ENCODE results near the gene TANGO2. TPM values are rescaled to one million over a fixed set of nuclear protein-coding genes. Genes with fewer than 3 reads are reported as not detected.

TANGO2 gene
- total RNA-seq, 1 experiment from 2014 or later, result 14.6 TPM

DNA sequence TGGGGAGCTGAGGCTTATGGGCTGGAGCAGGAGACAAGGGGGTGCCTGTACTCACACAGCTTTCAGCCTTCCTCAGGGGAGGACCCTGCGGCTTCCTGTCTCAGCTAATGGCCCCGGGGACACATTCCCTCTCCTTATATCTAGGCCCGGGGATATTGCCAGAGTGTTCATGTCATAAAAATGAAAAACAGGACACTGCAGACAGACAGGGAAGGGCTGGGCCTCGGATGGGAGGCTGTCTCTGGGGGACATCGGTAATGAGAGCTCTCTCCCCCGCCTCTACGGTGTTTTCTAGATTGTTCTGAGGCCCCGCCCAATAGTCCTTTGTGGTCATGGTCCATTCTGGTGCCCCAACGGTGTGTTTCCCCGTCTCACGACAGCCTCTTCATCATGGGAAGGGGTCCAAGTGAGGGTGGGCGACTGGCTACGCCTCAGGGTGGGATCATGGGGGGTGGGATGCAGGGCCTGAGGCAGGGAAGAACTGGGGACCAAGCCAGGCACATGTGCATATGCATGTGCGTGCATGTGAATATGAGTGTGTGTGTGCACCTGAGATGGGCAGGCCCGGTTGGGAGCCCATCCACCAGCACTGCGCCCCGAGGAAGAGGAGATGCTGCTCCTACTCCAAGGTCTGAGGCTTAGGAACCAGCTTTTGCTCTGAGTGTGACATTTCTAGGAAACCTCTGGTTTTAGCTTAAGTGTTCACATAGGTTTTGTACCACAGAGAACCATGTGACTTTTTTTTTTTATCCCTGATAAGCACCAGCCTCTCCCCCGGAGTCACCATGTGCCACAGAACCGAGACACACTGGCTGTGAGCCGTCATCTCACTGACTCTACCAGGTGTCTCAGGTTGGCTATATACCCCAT is 9.6 kb upstream of the TANGO2 start:
- H3K4ac ChIP-seq (ENCODE audit: low read depth, low read length), result no peak overlapping the region
- no peak overlapping the region for H2BK5ac ChIP-seq (ENCODE audit: insufficient read length, low read length)
- H2BK120ac ChIP-seq (ENCODE audit: low read depth, low read length, poor library complexity, severe bottlenecking), result no peak overlapping the region
- H3K4me1 Mint-ChIP-seq, result peaks cover 5 to 8% of the 10 kb centered on the region in 2 experiments
- no peaks in the 10 kb centered on the region for H3K79me1 ChIP-seq (ENCODE audit: insufficient read depth, low read depth, low read length, poor library complexity, severe bottlenecking)
- no peak overlapping the region for H3T11ph ChIP-seq (ENCODE audit: low read length)
- TF ChIP-seq, protein P1, sequence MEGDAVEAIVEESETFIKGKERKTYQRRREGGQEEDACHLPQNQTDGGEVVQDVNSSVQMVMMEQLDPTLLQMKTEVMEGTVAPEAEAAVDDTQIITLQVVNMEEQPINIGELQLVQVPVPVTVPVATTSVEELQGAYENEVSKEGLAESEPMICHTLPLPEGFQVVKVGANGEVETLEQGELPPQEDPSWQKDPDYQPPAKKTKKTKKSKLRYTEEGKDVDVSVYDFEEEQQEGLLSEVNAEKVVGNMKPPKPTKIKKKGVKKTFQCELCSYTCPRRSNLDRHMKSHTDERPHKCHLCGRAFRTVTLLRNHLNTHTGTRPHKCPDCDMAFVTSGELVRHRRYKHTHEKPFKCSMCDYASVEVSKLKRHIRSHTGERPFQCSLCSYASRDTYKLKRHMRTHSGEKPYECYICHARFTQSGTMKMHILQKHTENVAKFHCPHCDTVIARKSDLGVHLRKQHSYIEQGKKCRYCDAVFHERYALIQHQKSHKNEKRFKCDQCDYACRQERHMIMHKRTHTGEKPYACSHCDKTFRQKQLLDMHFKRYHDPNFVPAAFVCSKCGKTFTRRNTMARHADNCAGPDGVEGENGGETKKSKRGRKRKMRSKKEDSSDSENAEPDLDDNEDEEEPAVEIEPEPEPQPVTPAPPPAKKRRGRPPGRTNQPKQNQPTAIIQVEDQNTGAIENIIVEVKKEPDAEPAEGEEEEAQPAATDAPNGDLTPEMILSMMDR (conservative IDR thresholded peaks at IDR 0.05), result no peak
- no peak for DNase-seq
- no peaks in the 10 kb centered on the region for H4K20me1 ChIP-seq (ENCODE audit: control insufficient read depth, insufficient read depth, insufficient read length)
- no peak overlapping the region for H4K8ac ChIP-seq (replicated peaks; ENCODE audit: insufficient read length, low read depth, low read length)
- no peak overlapping the region for H2BK12ac ChIP-seq (ENCODE audit: insufficient read length, low read depth, low read length)
- H2BK20ac ChIP-seq (ENCODE audit: low read depth, low read length, poor library complexity, severe bottlenecking), result no peak overlapping the region
- no peak overlapping the region for H4K5ac ChIP-seq (ENCODE audit: insufficient read length, low read depth, low read length)
- H3K36me3 Mint-ChIP-seq (ENCODE audit: insufficient read depth in 1 of 3, low read depth in 3 of 3), result peaks cover 0 to 2% (median 0%) of the 10 kb centered on the region in 3 experiments; a peak in 2 of 7 replicates
- H3K4me2 ChIP-seq (ENCODE audit: insufficient read depth, insufficient read length, low read length), result no peak overlapping the region
- H3K27me3 ChIP-seq (ENCODE audit: insufficient read depth, low read length), result peaks cover 4% of the 10 kb centered on the region; the same call in 1 of the 2 replicates
- H3K18ac ChIP-seq (ENCODE audit: insufficient read length, low read depth, low read length), result no peak overlapping the region
- no peak overlapping the region for H3K4me3 Mint-ChIP-seq
- H4K91ac ChIP-seq (ENCODE audit: insufficient read length, low read depth, low read length), result no peak overlapping the region
- H3K4me1 ChIP-seq (ENCODE audit: insufficient read depth, low read length), result no peaks in the 10 kb centered on the region
- no peaks in the 10 kb centered on the region for H3K9me3 ChIP-seq (ENCODE audit: control insufficient read depth, low read depth, low read length)
- H3K14ac ChIP-seq (ENCODE audit: insufficient read depth, low read length), result no peak overlapping the region
- H3K9me3 Mint-ChIP-seq, result no peaks in the 10 kb centered on the region
- no peak overlapping the region for H3K23ac ChIP-seq (ENCODE audit: insufficient read length, low read depth, low read length)
- no peaks in the 10 kb centered on the region for H3K79me2 ChIP-seq (ENCODE audit: insufficient read depth, low read length)
- H3K56ac ChIP-seq (ENCODE audit: insufficient read length, low read depth, low read length), result no peak overlapping the region
- peaks cover 14% of the 10 kb centered on the region for H3K27me3 Mint-ChIP-seq (ENCODE audit: low read depth)
- no peaks in the 10 kb centered on the region for H3K23me2 ChIP-seq (ENCODE audit: insufficient read length, low read depth, low read length, poor library complexity, severe bottlenecking)
- no peak overlapping the region for H2BK15ac ChIP-seq (ENCODE audit: low read depth, low read length)
- H3K9ac ChIP-seq (ENCODE audit: extremely low read depth, insufficient read length, low read length), result no peak overlapping the region
- no peak overlapping the region for H2AK5ac ChIP-seq (ENCODE audit: insufficient read length, low read length)
- no peak overlapping the region for H3K27ac Mint-ChIP-seq
- no peak overlapping the region for H2AFZ ChIP-seq (ENCODE audit: low read length)
- WGBS (ENCODE audit: extremely low coverage, insufficient read length, low lambda C conversion rate), result no CpG with 5 or more reads among the region's 20 CpGs
- H3K27ac ChIP-seq (ENCODE audit: insufficient read length, low read depth, low read length), result no peak overlapping the region
